ENCODE data around the gene MYO1E.
A peak's percentile ranks its signal among the peaks of the same experiment; 100 is the strongest.

MYO1E gene

GRCh38 chr15:59262316-59262715, 110.4 kb downstream of the MYO1E start:
- DNase-seq (ENCODE audit: low read depth in 2 of 2), result no peak

GRCh38 chr15:59260090-59260489, 112.6 kb downstream of the MYO1E start:
- DNase-seq (ENCODE audit: low read depth in 2 of 2), result no peak

GRCh38 chr15:59259137-59259943, 113.3 kb downstream of the MYO1E start:
- no peak for DNase-seq (ENCODE audit: low read depth in 2 of 2)

GRCh38 chr15:59258317-59258716, 114.4 kb downstream of the MYO1E start:
- DNase-seq (ENCODE audit: low read depth in 2 of 2), result no peak

- no peak for DNase-seq (ENCODE audit: low read depth in 2 of 2)
Observed at GRCh38 chr15:59257140-59257539, 115.5 kb downstream of the MYO1E start.

- no peak for DNase-seq (ENCODE audit: low read depth in 2 of 2)
Observed at GRCh38 chr15:59256482-59256881, 116.2 kb downstream of the MYO1E start.

- DNase-seq (ENCODE audit: low read depth in 2 of 2), result no peak
Observed at GRCh38 chr15:59255680-59256336, 116.9 kb downstream of the MYO1E start.

DNA sequence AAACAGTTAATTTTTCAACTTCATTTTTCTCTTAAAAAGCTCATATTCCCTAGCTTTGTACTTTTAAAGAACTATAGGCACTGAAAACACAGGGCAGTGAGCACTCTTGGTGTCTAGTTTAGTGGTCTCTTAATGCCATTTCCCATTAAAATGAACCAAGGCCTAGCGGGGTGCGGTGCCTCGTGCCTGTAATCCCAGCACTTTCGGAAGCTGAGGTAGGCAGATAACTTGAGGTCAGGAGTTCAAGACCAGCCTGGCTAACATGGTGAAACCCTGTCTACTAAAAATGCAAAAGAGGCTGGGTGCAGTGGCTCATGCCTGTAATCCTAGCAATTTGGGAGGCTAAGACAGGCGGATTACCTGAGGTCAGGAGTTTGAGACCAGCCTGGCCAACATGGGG, 120.5 kb downstream of the MYO1E start:
- no peak for DNase-seq (ENCODE audit: low read depth in 2 of 2)

DNA sequence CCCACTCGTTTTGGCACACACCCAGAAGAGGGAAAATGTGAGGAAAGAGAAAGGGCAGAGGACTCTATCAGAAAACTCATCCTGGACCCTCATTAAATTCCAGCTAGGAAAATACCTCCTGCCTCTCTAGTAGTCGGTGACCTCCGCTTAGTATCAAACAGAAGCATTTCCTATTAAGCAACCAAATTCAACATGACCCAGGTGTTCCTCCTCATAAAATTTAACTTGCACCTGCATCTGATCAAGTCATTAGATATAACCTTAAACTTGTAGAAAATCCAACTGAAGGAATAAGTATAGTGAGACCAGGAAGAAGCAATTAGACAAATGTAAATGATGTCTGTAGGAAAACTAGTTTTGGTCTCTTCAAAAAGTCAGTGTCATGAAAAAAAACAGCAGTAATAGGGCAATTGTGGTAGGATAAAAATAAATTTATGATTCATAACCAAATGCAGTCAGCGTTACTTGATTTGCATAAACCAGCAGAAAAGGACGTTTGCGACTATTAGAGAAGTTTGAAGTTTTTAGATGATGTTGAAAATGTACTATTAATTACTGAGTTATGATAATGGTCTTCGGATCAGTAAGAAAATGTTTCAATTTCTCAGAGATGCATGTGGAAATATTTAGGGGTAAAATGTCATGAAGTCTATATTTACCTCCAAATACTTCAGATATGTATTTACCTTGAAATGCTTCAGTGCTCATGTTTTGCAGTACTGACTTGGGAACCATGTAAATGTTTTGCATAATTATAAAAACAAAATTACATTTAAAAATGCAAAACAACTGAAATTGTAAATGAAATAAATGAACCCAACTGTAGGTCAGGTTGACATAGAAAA, 121.4 kb downstream of the MYO1E start:
- DNase-seq (ENCODE audit: low read depth in 2 of 2), result no peak

- DNase-seq (ENCODE audit: low read depth in 2 of 2), result no peak
Observed at GRCh38 chr15:59250249-59250648, 122.4 kb downstream of the MYO1E start.

GRCh38 chr15:59249816-59250215, 122.9 kb downstream of the MYO1E start:
- no peak for DNase-seq (ENCODE audit: low read depth in 2 of 2)

GRCh38 chr15:59247364-59247763, 125.3 kb downstream of the MYO1E start:
- DNase-seq (ENCODE audit: low read depth in 2 of 2), result peak in 1 of 2 donors; percentile 16

- DNase-seq (ENCODE audit: low read depth in 2 of 2), result no peak
Observed at GRCh38 chr15:59245559-59245958, 127.1 kb downstream of the MYO1E start.

- no peak for DNase-seq (ENCODE audit: low read depth in 2 of 2)
Observed at GRCh38 chr15:59244337-59244736, 128.3 kb downstream of the MYO1E start.

DNA sequence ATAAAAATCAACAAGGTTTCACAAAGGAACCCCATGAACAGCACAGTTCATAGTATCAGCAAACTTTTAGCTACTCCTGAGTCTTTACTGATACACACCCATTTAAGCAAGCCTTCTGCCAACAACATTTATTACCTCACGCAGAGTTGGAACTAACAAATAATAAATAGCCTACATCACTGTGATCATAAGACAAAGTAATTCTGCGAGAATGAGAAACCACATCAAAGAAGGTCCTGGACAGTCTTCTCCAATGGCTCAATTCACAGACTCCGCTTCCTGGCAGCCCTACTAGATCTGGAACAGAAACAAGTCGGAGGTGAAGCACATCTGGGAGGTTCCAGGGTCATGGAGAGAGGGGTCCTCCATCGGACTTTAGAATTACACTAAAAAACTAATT, 129.0 kb downstream of the MYO1E start:
- no peak for DNase-seq (ENCODE audit: low read depth in 2 of 2)

GRCh38 chr15:59242649-59243048, 130.0 kb downstream of the MYO1E start:
- no peak for DNase-seq (ENCODE audit: low read depth in 2 of 2)

DNA sequence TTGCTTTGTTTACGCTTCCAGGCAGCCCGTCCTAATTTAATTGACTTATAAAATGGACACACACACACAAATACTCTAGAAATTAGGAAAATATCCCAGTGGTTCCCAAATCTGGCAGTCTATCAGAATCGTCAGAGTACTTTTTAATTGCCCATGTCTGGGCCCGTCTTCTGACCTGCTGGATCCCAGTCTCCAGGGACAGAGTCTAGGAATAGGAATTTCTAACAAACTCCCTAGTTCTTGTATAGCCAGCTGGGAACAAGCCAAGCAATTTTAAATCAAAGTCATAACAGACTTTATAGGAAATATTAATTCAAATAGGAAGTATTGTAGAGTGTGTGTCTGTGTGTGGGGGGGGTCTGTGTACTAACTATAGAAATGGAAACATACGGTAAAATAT, 132.6 kb downstream of the MYO1E start:
- DNase-seq (ENCODE audit: low read depth in 2 of 2), result no peak

DNA sequence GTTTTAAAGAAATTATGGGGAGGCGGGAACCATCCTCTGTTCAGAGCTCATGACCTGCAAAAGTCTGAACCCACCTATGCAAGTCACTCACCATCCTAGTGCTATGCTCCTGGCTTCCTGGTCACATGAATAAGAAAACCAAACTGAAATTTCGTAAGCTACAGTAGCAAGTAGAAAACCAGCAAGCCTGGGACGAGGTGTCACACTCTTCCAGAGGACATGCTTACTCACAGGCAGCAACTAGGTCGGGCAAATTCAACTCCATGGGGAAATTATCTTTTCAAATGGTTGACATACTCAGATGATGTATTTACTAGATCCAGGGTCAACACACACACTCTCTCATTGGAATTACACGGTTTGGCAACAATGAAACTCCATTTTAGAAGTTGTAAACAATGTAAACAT, 134.7 kb downstream of the MYO1E start:
- DNase-seq (ENCODE audit: low read depth in 2 of 2), result no peak

DNA sequence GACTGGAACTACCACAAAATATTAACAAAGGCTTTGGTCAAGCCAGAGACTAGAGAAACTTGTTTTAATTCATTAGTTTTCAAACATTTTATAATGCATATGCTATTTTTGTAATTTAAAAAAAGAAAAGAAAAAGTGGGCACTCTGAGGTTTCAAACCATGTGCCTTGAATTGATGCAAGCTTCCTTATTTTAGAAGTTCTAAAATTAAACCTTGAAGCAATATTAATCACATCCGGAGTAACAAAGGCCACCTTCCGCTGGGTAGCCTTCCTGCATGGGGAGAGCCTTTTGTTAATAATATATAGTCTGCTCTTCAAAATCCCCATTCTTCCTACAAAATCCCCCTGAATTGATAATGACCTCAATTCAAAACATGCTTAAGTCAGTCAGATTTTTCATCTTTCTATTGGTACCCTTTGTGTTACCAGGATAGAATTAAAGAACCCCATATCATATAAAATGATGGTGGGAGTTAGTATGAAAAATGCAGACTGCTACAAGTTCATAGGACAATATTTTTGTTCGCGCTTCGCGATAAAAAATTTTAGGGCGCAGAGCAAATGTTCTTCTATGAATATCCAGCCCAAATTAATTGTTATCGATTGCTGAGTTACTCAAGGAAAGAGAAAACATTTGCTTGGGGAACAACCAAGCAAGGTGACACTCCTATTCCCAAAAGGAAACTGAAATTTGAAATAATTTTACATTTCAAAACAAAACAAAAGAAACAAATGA, 135.4 kb downstream of the MYO1E start:
- DNase-seq (ENCODE audit: low read depth in 2 of 2), result no peak

GRCh38 chr15:59236394-59236793, 136.3 kb downstream of the MYO1E start:
- no peak for DNase-seq (ENCODE audit: low read depth in 2 of 2)

- DNase-seq (ENCODE audit: low read depth in 2 of 2), result no peak
Observed at GRCh38 chr15:59232476-59232875, 140.2 kb downstream of the MYO1E start.

- DNase-seq (ENCODE audit: low read depth in 2 of 2), result no peak
Observed at GRCh38 chr15:59230531-59231055, 142.1 kb downstream of the MYO1E start.
